ENCODE data around the gene SFXN5.

The SFXN5 gene

DNA sequence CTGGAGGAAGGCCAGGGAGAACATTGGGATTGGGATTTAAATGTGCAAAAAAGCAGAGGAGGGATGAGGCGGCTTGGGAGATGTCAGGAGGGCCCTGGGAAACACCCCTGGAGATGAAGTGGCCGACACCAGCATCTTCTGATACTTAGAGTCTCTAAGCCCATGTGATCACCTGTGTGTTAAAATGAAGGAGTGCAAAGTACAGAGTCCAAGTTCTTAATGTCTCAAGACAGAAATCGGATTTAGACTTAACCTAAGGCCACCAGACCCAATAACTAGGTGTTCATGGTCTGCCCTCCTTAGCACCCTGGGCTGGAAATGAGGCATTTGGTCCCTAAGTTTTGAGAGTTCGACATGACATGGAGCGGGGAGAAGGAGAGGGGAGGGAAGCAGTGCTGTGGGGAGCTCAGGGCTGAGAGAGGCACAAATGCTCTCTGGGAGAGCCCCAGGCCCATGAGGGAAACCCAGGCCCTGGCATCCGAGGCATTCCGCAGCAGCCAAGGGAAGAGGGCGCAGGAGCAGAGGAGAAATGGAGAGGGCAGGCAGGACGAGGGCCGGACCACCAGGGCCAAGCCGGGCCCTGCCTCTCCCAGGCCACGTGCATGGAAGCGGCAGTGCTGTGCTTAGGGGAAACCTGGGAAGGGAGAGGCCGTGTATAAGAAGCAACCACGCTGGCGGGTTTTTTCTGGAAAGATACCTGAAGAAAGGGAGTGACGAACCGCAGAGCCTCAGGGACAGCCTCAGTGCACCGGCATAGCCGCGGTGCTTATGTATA lies 63.3 kb downstream of the SFXN5 start:
- H3K4me3 ChIP-seq (ENCODE audit: severe bottlenecking): no peak overlapping the region

DNA sequence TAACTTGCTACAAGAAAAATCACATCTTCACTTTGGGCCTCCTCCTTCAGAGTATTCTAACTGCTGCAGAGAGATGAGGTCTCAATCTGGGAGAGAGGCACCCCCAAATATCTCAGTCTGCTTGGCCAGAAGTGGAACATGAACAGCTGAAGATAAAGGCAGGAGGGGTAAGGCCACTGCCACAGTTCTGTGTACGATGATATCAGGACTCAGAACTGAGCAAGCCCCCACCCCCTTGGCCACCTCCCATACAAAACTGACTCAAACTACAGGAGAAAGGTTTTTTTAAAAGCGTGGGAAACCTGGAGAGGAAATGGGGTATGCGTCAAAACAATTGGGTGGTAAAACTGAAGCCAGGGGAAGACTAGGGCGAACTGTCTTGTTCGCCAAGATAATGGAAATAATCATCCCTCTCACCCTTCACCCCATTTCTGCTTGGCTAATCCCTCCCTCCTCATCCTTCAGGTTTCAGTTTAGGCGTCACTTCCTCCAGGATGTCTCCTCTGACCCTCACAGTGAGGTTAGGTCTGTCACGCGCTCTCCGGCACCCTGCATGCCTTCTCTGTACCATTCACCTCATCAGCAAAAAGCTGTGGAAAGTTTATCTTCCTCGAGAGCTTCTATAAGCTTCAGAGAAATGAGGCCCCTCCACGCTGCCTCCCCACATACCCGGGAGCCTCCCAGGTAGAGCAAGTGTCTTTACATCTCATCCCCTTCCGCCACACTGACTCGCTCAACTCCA lies 64.4 kb downstream of the SFXN5 start:
- Histone ChIP-seq H3K4me1 (ENCODE audit: insufficient read depth, poor library complexity, severe bottlenecking) (no peaks in the 10 kb centered on the region), H3K36me3 (ENCODE audit: low read depth) (no peaks in the 10 kb centered on the region), H3K4me3 (ENCODE audit: severe bottlenecking) (no peak overlapping the region), H3K27me3 (ENCODE audit: insufficient read depth, poor library complexity, severe bottlenecking) (no peaks in the 10 kb centered on the region), H3K27ac (ENCODE audit: poor library complexity, severe bottlenecking) (no peak overlapping the region), H3K9me3 (ENCODE audit: severe bottlenecking) (no peaks in the 10 kb centered on the region)
- DNase-seq (ENCODE audit: low spot score) (no peak), ATAC-seq (ENCODE audit: low read depth) (no peak)
- TF ChIP-seq, protein P1, sequence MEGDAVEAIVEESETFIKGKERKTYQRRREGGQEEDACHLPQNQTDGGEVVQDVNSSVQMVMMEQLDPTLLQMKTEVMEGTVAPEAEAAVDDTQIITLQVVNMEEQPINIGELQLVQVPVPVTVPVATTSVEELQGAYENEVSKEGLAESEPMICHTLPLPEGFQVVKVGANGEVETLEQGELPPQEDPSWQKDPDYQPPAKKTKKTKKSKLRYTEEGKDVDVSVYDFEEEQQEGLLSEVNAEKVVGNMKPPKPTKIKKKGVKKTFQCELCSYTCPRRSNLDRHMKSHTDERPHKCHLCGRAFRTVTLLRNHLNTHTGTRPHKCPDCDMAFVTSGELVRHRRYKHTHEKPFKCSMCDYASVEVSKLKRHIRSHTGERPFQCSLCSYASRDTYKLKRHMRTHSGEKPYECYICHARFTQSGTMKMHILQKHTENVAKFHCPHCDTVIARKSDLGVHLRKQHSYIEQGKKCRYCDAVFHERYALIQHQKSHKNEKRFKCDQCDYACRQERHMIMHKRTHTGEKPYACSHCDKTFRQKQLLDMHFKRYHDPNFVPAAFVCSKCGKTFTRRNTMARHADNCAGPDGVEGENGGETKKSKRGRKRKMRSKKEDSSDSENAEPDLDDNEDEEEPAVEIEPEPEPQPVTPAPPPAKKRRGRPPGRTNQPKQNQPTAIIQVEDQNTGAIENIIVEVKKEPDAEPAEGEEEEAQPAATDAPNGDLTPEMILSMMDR (IDR thresholded peaks at IDR 0.05; ENCODE audit: poor library complexity, severe bottlenecking): no peak

More for the DNA sequence above, 63.3 kb downstream of the SFXN5 start:
- no peak overlapping the region for H3K27ac ChIP-seq (ENCODE audit: poor library complexity, severe bottlenecking)
- DNase-seq (ENCODE audit: low spot score) (no peak), ATAC-seq (ENCODE audit: low read depth) (no peak)
- no peaks in the 10 kb centered on the region for H3K9me3 ChIP-seq (ENCODE audit: severe bottlenecking)
- no peaks in the 10 kb centered on the region for H3K36me3 ChIP-seq (ENCODE audit: low read depth)
- no peaks in the 10 kb centered on the region for H3K4me1 ChIP-seq (ENCODE audit: insufficient read depth, poor library complexity, severe bottlenecking)
- TF ChIP-seq, protein P1 (IDR thresholded peaks at IDR 0.05; ENCODE audit: poor library complexity, severe bottlenecking): no peak
- no peaks in the 10 kb centered on the region for H3K27me3 ChIP-seq (ENCODE audit: insufficient read depth, poor library complexity, severe bottlenecking)

DNA sequence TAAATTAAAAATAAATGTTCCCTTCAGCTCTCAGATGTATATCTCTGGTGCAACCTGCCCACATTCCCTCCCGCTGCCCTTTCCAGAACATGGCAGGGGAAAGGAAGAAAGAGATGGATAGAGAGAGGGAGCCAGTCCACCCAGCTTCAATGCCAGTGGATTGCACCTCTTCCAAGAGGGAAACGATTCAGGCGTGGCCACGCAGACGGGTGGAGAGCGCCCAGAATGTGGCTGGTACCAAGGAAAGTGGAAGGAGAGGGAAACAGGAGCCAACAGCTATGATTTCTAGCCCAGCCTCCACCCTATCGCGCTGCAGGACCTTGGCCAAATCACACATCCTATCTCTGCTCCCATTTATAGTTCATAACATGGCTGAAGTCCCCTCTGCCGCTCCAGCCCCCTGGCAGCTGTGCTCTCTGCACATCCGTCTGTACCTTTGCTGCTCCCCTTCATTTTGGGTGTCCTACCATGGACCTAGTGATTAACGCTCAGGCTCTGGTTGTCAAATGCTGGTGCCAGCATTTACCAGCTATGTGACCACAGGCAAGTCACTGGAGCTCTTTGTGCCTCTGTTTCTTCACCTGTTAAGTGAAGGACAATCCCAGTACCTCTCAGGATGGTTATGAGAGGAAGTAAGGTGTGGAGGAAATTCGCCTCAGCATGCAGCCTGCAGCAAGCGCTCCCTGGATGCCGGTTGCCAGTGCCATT lies 66.5 kb downstream of the SFXN5 start:
- no peaks in the 10 kb centered on the region for H3K9me3 ChIP-seq (ENCODE audit: severe bottlenecking)
- H3K27me3 ChIP-seq (ENCODE audit: insufficient read depth, poor library complexity, severe bottlenecking): no peaks in the 10 kb centered on the region
- no peak overlapping the region for H3K4me3 ChIP-seq (ENCODE audit: severe bottlenecking)
- DNase-seq (ENCODE audit: low spot score): peak; percentile 23
- no peaks in the 10 kb centered on the region for H3K4me1 ChIP-seq (ENCODE audit: insufficient read depth, poor library complexity, severe bottlenecking)
- no peak overlapping the region for H3K27ac ChIP-seq (ENCODE audit: poor library complexity, severe bottlenecking)
- ATAC-seq (ENCODE audit: low read depth): no peak
- H3K36me3 ChIP-seq (ENCODE audit: low read depth): no peaks in the 10 kb centered on the region
- TF ChIP-seq, protein P1 (IDR thresholded peaks at IDR 0.05; ENCODE audit: poor library complexity, severe bottlenecking): no peak

DNA sequence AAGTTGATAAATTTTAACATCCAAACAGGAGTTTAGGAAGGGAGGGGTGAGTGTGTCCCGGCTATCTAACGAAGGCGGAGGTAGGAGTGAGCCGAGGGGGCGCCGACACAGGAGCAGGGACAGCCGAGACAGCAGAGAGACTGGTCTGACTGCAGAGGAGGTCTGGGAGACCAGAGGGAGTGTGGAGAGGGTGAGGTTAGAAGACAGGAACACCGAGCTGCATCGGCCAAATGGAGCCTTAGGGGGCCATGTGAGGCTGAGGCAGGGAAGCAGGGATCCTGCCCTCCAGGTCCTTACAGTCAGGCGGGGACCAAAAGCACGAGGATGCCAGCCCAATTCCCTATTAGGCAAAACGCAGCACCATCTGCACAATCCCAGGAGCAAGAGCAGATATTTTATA lies 67.0 kb downstream of the SFXN5 start:
- DNase-seq (ENCODE audit: low spot score) (peak; percentile 34), ATAC-seq (ENCODE audit: low read depth) (no peak)
- Histone ChIP-seq H3K27me3 (ENCODE audit: insufficient read depth, poor library complexity, severe bottlenecking) (no peaks in the 10 kb centered on the region), H3K9me3 (ENCODE audit: severe bottlenecking) (no peaks in the 10 kb centered on the region), H3K36me3 (ENCODE audit: low read depth) (no peaks in the 10 kb centered on the region), H3K27ac (ENCODE audit: poor library complexity, severe bottlenecking) (no peak overlapping the region), H3K4me3 (ENCODE audit: severe bottlenecking) (no peak overlapping the region), H3K4me1 (ENCODE audit: insufficient read depth, poor library complexity, severe bottlenecking) (no peaks in the 10 kb centered on the region)
- TF ChIP-seq, protein P1 (IDR thresholded peaks at IDR 0.05; ENCODE audit: poor library complexity, severe bottlenecking): no peak
